MM.1S (cell line): ENCODE measurements around the gene ZNF547.

Experiments
- EZH2 ChIP-seq: fragments of 300-600 bp; sonication (generic); optimal IDR thresholded peaks from 2 replicates; pipeline ENCODE3; 2017; ENCODE audit warnings: low read depth, mild to moderate bottlenecking, antibody characterized with exemption, low read length, mixed read lengths
- EZH2phosphoT487 ChIP-seq: fragments of 300-600 bp; sonication (generic); IDR thresholded peaks from 2 replicates; pipeline ENCODE4 v1.6.1; 2018; ENCODE audit warnings: antibody characterized with exemption, low read length
- TF ChIP-seq, protein P1 (sequence below): fragments of 300-600 bp; sonication (generic); IDR thresholded peaks from 2 replicates; pipeline ENCODE4 v1.5.1; 2016; ENCODE audit warnings: antibody characterized with exemption, low read length, mixed read lengths

DNA sequence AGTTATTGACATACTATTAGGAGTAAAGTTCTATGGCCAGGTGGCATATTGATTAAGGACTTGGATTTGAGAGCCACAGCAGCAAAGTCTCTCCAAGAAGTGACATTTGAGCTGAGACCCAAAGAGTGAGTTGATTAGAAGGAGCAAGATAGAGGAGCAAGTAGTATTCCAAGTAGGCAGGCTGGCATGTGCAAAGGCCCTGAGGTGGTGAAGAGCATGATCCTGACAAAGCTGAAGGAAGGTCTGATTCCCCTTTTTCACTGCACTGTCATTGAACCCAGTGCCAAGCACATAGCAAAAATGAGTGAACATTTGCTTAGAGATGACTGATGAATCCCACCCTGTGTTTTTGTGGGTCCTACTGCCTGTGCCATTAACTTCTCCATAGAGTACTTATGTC, 38.4 kb upstream of the ZNF547 start:
- TF ChIP-seq, protein P1, sequence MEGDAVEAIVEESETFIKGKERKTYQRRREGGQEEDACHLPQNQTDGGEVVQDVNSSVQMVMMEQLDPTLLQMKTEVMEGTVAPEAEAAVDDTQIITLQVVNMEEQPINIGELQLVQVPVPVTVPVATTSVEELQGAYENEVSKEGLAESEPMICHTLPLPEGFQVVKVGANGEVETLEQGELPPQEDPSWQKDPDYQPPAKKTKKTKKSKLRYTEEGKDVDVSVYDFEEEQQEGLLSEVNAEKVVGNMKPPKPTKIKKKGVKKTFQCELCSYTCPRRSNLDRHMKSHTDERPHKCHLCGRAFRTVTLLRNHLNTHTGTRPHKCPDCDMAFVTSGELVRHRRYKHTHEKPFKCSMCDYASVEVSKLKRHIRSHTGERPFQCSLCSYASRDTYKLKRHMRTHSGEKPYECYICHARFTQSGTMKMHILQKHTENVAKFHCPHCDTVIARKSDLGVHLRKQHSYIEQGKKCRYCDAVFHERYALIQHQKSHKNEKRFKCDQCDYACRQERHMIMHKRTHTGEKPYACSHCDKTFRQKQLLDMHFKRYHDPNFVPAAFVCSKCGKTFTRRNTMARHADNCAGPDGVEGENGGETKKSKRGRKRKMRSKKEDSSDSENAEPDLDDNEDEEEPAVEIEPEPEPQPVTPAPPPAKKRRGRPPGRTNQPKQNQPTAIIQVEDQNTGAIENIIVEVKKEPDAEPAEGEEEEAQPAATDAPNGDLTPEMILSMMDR = no peak
- no peak for TF ChIP-seq EZH2phosphoT487
- TF ChIP-seq EZH2 = no peak
